ENCODE measurements around the gene RBM10.

Gene RBM10

DNA sequence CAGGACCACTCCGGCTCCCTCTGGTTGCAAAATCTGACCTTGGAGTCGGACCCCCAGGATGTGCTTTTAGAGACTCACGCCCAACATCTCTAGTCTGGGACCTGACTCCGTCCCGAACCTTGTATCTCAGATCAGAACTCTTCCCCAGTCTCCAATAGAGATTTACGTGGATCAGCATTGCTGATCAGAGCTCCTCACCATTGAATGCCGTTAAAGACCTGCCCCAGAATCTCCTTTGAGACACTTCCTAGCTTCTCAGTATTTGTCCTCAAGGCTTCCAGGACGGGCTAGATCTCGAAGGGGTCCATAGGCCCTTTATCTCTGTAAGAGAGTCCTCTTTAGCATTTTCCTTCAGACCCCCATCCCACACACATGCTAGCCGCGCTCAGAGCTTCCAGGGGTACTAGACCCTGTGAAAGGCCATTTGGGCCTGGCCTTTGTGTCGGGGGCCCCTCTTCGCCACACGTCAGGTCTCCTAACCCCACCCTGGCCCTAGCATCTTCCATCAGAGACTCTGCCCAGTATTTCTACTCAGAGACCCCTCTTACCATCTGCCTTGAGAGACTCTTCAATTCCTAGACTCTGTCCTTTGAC is 49.3 kb downstream of the RBM10 start:
- no peak for DNase-seq (ENCODE audit: low read depth in 2 of 2)

DNA sequence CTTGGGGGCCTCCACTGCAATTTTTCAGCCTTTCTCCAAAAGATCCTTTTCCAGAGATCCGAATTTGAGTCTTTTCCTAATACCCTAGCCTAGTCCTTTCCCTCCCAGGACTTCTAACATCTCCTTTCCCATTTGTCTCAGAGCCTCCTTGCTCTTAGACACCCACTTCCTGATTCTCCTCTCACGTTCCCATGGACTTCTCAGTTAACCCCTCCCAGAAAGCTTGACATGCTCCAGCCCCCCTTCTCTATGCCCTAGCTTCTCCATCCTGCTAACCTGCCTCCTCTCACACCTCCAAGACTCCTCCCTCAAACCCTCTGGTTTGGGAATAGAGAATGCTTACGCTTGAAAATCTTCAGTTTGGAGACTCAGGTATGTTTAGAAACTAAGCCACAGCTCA is 51.1 kb downstream of the RBM10 start:
- DNase-seq (ENCODE audit: low read depth in 2 of 2), result no peak

- DNase-seq (ENCODE audit: low read depth in 2 of 2), result no peak
These were observed 52.5 kb downstream of the RBM10 start for GRCh38 chrX:47197526-47197925.

DNA sequence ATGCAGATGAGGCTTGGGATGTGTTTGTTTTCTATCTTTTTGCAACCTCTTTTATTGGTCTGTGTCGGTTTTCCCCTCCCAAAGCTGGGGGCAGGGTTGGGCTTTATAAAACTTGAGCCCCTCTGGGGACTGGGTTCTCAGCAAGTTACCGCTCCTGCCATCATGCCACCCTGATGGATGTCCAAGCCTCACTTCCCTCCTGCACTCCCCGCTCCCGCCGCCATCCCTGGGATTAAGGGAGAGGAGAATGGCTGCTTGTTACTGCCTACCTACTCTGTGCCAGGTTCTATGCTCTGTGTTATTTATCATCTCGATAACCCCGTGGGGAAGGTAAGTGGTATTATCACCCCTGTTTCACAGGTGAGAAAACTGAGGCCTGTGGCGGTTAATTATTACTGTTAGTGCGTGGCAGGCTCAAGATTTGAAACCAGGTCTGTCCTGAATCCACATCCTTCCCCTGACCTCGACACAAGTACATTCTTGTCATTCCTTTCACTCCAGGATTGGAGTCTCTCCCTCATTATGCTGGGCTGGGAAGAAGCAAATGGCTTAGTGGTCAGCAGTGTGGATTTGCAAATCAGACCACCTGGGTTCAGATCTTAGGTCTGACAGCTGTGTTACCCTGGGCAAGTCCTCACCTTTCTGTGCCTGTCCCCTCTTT is 53.1 kb downstream of the RBM10 start:
- DNase-seq (ENCODE audit: low read depth in 2 of 2), result no peak

- DNase-seq (ENCODE audit: low read depth in 2 of 2), result no peak
These were observed 53.7 kb downstream of the RBM10 start for GRCh38 chrX:47198687-47199080.

DNA sequence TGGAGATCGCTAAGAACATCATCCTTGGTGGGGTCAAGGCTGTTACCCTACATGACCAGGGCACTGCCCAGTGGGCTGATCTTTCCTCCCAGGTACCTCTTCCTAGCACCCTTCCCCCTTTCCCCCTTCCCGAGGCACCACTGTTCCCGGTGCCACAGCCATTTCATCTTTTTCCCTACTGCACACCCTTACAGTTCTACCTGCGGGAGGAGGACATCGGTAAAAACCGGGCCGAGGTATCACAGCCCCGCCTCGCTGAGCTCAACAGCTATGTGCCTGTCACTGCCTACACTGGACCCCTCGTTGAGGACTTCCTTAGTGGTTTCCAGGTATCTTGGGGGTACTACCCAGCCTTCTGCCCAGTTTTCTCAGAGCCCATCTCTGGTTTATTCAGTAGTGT is 54.3 kb downstream of the RBM10 start:
- no peak for DNase-seq (ENCODE audit: low read depth in 2 of 2)

GRCh38 chrX:47200385-47201150 is 55.5 kb downstream of the RBM10 start:
- DNase-seq (ENCODE audit: low read depth in 2 of 2), result no peak

GRCh38 chrX:47201345-47201944 is 56.4 kb downstream of the RBM10 start:
- DNase-seq (ENCODE audit: low read depth in 2 of 2), result no peak

GRCh38 chrX:47202316-47202715 is 57.3 kb downstream of the RBM10 start:
- DNase-seq (ENCODE audit: low read depth in 2 of 2), result no peak

DNA sequence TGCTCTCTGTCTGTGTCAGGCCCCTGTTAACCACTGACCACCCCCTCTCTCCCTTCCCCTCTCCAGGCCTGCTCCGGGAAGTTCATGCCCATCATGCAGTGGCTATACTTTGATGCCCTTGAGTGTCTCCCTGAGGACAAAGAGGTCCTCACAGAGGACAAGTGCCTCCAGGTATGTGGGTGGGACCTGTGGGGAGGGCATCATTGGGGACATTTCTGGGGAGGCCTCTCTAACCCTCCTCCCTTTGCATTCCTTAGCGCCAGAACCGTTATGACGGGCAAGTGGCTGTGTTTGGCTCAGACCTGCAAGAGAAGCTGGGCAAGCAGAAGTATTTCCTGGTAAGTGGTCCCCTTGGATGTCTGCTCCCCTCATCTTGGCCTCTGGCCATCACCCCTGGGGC is 57.9 kb downstream of the RBM10 start:
- no peak for DNase-seq (ENCODE audit: low read depth in 2 of 2)

DNA sequence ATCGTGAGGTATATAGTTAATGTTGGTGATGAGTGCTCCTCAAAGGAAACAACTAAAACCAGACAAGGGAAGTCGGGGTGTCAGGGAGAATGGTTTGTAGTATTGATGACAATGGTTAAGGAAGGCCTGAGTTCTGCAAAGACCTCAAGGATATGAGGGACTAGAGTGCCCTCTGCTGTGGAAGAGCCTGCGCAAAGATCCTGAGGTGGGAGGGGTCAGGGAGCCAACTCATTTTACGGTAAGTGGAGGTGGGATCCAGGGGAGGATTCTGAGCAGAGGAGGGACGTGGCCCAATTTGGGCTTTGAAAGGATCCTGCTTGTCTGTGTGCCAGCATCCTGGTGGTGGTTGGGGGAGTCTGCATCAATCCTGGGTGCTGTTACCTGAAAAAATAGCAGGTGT is 59.9 kb downstream of the RBM10 start:
- DNase-seq (ENCODE audit: low read depth in 2 of 2), result no peak

DNA sequence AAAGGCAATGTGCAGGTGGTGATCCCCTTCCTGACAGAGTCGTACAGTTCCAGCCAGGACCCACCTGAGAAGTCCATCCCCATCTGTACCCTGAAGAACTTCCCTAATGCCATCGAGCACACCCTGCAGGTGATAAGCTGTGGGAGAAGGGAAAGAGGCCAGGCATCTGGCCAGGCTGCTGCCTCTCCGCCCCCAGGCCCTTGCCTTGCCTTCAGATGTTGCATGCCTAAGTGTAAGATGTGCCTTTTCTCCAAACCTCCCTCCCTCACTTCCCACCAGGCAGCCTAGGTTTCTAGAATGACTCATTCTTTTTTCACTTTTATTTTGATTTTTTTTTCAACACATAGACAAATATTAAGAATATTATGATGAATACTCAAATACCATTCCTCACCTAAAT is 61.3 kb downstream of the RBM10 start:
- no peak for DNase-seq (ENCODE audit: low read depth in 2 of 2)

- no peak for DNase-seq (ENCODE audit: low read depth in 2 of 2)
These were observed 63.1 kb downstream of the RBM10 start for GRCh38 chrX:47208108-47208507.

DNA sequence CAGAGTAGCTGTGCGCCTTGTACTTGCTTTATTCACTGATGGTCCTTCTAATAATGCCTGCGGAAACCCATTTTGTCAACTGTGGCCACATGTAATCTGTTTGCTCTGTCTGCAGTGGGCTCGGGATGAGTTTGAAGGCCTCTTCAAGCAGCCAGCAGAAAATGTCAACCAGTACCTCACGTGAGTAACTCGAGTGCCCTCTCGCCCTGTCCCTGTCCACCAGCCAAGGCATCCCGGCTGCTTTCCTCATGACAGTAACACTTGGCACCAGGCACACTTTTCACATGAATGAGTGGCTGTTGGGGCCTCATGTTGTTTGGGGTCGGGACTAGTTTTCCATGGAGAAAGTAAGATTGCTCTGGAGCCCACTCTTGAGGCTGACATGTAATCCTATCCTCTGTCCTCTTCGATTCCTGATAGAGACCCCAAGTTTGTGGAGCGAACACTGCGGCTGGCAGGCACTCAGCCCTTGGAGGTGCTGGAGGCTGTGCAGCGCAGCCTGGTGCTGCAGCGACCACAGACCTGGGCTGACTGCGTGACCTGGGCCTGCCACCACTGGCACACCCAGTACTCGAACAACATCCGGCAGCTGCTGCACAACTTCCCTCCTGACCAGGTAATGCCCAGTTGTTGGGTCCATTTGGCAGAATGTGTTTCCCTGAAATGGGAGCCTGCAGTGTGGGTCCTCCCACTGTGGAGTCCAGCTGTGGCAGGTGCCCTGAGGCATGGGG is 64.7 kb downstream of the RBM10 start:
- DNase-seq (ENCODE audit: low read depth in 2 of 2), result no peak

- no peak for DNase-seq (ENCODE audit: low read depth in 2 of 2)
These were observed 65.8 kb downstream of the RBM10 start for GRCh38 chrX:47210661-47211425.

DNA sequence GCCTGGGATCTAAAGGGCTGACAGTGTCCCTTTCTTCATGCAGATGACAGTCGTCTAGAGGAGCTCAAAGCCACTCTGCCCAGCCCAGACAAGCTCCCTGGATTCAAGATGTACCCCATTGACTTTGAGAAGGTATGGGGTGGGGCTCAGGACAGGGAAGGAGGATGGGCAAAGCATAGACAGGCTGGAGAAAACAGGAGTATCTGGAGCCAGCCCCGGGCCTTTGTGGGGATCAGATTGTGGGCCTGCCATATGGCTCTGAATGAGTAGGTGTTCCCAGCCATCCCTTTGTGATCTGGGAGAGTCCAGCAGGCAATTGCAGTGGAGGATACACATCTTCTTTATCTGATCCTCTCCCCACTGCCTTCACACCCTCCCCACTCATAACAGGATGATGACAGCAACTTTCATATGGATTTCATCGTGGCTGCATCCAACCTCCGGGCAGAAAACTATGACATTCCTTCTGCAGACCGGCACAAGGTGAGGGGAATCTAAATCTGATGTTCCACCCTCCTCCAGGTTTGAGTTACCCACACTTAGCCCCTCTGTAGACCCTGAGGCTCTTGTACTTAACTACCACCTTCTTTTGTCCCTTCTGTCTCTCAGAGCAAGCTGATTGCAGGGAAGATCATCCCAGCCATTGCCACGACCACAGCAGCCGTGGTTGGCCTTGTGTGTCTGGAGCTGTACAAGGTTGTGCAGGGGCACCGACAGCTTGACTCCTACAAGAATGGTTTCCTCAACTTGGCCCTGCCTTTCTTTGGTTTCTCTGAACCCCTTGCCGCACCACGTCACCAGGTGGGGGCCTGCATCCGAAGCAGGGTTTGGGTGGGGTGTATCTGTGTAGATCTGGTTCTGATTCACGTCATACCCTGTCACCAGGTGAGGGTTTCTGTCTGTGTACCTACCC is 67.6 kb downstream of the RBM10 start:
- DNase-seq (ENCODE audit: low read depth in 2 of 2), result no peak

GRCh38 chrX:47214435-47215077 is 69.5 kb downstream of the RBM10 start:
- no peak for DNase-seq (ENCODE audit: low read depth in 2 of 2)

GRCh38 chrX:47215291-47215900 is 70.4 kb downstream of the RBM10 start:
- DNase-seq (ENCODE audit: low read depth in 2 of 2), result no peak

GRCh38 chrX:47216393-47216925 is 71.4 kb downstream of the RBM10 start:
- no peak for DNase-seq (ENCODE audit: low read depth in 2 of 2)

Data from stimulated activated CD8-positive, alpha-beta memory T cell treated with anti-CD3 and anti-CD28 coated beads, Interleukin-2, amount 100 ng/mL, for 48 hours (primary cell).